GM12878 (cell line): Measurements from ENCODE around the gene HIPK4. TPM values are rescaled to one million over a fixed set of nuclear protein-coding genes. Genes with fewer than 3 reads are reported as not detected.

Experiments used
- BACH1 ChIP-seq: fragments of 450-650 bp; IDR thresholded peaks from 2 replicates; pipeline ENCODE4 v1.6.1; 2017; ENCODE audit warnings: mild to moderate bottlenecking, borderline replicate concordance
- BRCA1 ChIP-seq: IDR thresholded peaks from 2 replicates; pipeline ENCODE4 v1.6.1; 2011; ENCODE audit warnings: low read depth, low read length, improper control_type of control experiment
- CBFB ChIP-seq: IDR thresholded peaks from 2 replicates; pipeline ENCODE4 v1.6.1; 2016; ENCODE audit warnings: antibody characterized with exemption, low read depth
- CBX5 ChIP-seq: sonication (generic); IDR thresholded peaks from 2 replicates; pipeline ENCODE4 v1.6.1; 2016; ENCODE audit warnings: low read depth, moderate library complexity, mild to moderate bottlenecking, inconsistent platforms
- CHD2 ChIP-seq: IDR thresholded peaks from 2 replicates; pipeline ENCODE4 v1.6.1; 2011; ENCODE audit warnings: low read depth, low read length, improper control_type of control experiment, borderline replicate concordance
- DPF2 ChIP-seq: fragments of 450-650 bp; IDR thresholded peaks from 2 replicates; pipeline ENCODE4 v1.6.1; 2017; ENCODE audit warnings: mild to moderate bottlenecking
- ESRRA ChIP-seq: IDR thresholded peaks from 2 replicates; pipeline ENCODE4 v1.6.1; 2012; ENCODE audit warnings: mild to moderate bottlenecking, low read length, improper control_type of control experiment
- EZH2 ChIP-seq: IDR thresholded peaks from 2 replicates; pipeline ENCODE4 v1.6.1; 2012; ENCODE audit warnings: low read depth, mild to moderate bottlenecking, control low read depth, inconsistent platforms, low read length, borderline replicate concordance; ENCODE audit not compliant: control insufficient read depth
- HDAC2 ChIP-seq: fragments of 200-600 bp; sonication (generic); IDR thresholded peaks from 2 replicates; pipeline ENCODE4 v1.6.1; 2017
- IKZF2 ChIP-seq, 2 experiments: fragments of 450-650 bp; IDR thresholded peaks; 2 replicates each; pipeline ENCODE4 v1.6.1; 2017; ENCODE audit warnings: mild to moderate bottlenecking in 2 of 2, moderate library complexity in 2 of 2
- KDM1A ChIP-seq: fragments of 200-600 bp; sonication (generic); IDR thresholded peaks from 2 replicates; pipeline ENCODE4 v1.6.1; 2016; ENCODE audit warnings: borderline replicate concordance
- NR2C2 ChIP-seq: IDR thresholded peaks from 2 replicates; pipeline ENCODE4 v1.6.1; 2011; ENCODE audit warnings: borderline replicate concordance, low read depth; ENCODE audit not compliant: control insufficient read depth, insufficient read length
- NR2F1 ChIP-seq: fragments of 450-650 bp; conservative IDR thresholded peaks from 2 replicates; pipeline ENCODE4 v1.6.1; 2017; ENCODE audit warnings: mild to moderate bottlenecking
- NRF1 ChIP-seq: conservative IDR thresholded peaks from 2 replicates; pipeline ENCODE4 v1.6.1; 2011; ENCODE audit warnings: mild to moderate bottlenecking, low read depth, low read length, improper control_type of control experiment
- POLR2AphosphoS5 ChIP-seq: IDR thresholded peaks from 2 replicates; pipeline ENCODE4 v1.6.1; 2011; ENCODE audit warnings: mild to moderate bottlenecking, low read length, inconsistent platforms
- RAD21 ChIP-seq: IDR thresholded peaks from 2 replicates; pipeline ENCODE4 v1.6.1; 2011; ENCODE audit warnings: mild to moderate bottlenecking, low read depth, low read length, moderate library complexity; ENCODE audit not compliant: insufficient read depth
- SIX5 ChIP-seq: IDR thresholded peaks from 2 replicates; pipeline ENCODE4 v1.6.1; 2011; ENCODE audit warnings: mild to moderate bottlenecking, low read depth, low read length, moderate library complexity; ENCODE audit not compliant: severe bottlenecking
- SMARCA5 ChIP-seq: fragments of 450-650 bp; IDR thresholded peaks from 2 replicates; pipeline ENCODE4 v1.6.1; 2017; ENCODE audit warnings: mild to moderate bottlenecking
- SMC3 ChIP-seq: IDR thresholded peaks from 2 replicates; pipeline ENCODE4 v1.6.1; 2011; ENCODE audit warnings: low read length, improper control_type of control experiment, borderline replicate concordance
- SPI1 ChIP-seq: IDR thresholded peaks from 2 replicates; pipeline ENCODE4 v1.6.1; 2011; ENCODE audit warnings: low read depth, mild to moderate bottlenecking, low read length, moderate library complexity, borderline replicate concordance; ENCODE audit not compliant: insufficient read depth
- SREBF2 ChIP-seq: IDR thresholded peaks from 2 replicates; pipeline ENCODE4 v1.6.1; 2012; ENCODE audit warnings: mild to moderate bottlenecking, low read length
- TAF1 ChIP-seq: IDR thresholded peaks from 2 replicates; pipeline ENCODE4 v1.6.1; 2011; ENCODE audit warnings: mild to moderate bottlenecking, low read depth, low read length, borderline replicate concordance
- TARDBP ChIP-seq: IDR thresholded peaks from 2 replicates; pipeline ENCODE4 v1.6.1; 2016; ENCODE audit warnings: borderline replicate concordance
- ZNF217 ChIP-seq: fragments of 450-650 bp; IDR thresholded peaks from 2 replicates; pipeline ENCODE4 v1.6.1; 2017; ENCODE audit warnings: antibody characterized with exemption, mild to moderate bottlenecking
- polyA plus RNA-seq, 11 experiments: library from polyadenylated mRNA; depleted of rRNA in 4 of 11; unstranded in 6 of 11; stranded (reverse) in 5 of 11; fragments of >200 nt; fragmentation: Nextera tagmentation in 4 of 11; fragmentation: Illumina TruSeq in 1 of 11; extraction: Ambion mirVana in 4 of 11; extraction: Trizol in 1 of 11; gene quantifications; 1 replicate in 1 of 11; 2 replicates in 10 of 11; pipeline versions ENCODE4 v1.2.1 to v1.2.3, GENCODE V29; 2011 to 2016; ENCODE audit warnings: inconsistent platforms in 2 of 11, missing spikeins in 2 of 11, low read depth in 1 of 11
- total RNA-seq, 4 experiments: library from RNA; depleted of rRNA in 3 of 4; stranded (reverse); fragments of >200 nt in 3 of 4; fragmentation: Illumina TruSeq in 1 of 4; extraction: Trizol in 1 of 4; gene quantifications; 2 replicates each; pipeline versions ENCODE4 v1.2.1 to v1.2.3, GENCODE V29; 2013 to 2021
- TF ChIP-seq, protein P1 (sequence below): fragments of 450-650 bp; IDR thresholded peaks from 2 replicates; pipeline ENCODE4 v1.6.1; 2018; ENCODE audit warnings: borderline replicate concordance, mild to moderate bottlenecking; ENCODE audit not compliant: partially characterized antibody
- TF ChIP-seq, protein P2 (sequence below): fragments of 450-650 bp; IDR thresholded peaks from 2 replicates; pipeline ENCODE4 v1.6.1; 2017; ENCODE audit warnings: mild to moderate bottlenecking
- TF ChIP-seq, protein P3 (sequence below): fragments of 450-650 bp; IDR thresholded peaks from 2 replicates; pipeline ENCODE4 v1.6.1; 2016; ENCODE audit warnings: mild to moderate bottlenecking

Gene HIPK4
- total and polyA plus RNA-seq, 10 of the 15 experiments (the other 5 are each of a cell fraction or from before 2014, with no cell fraction given), result 0.07 to 0.13 (median 0.08) TPM; not detected in 7

DNA sequence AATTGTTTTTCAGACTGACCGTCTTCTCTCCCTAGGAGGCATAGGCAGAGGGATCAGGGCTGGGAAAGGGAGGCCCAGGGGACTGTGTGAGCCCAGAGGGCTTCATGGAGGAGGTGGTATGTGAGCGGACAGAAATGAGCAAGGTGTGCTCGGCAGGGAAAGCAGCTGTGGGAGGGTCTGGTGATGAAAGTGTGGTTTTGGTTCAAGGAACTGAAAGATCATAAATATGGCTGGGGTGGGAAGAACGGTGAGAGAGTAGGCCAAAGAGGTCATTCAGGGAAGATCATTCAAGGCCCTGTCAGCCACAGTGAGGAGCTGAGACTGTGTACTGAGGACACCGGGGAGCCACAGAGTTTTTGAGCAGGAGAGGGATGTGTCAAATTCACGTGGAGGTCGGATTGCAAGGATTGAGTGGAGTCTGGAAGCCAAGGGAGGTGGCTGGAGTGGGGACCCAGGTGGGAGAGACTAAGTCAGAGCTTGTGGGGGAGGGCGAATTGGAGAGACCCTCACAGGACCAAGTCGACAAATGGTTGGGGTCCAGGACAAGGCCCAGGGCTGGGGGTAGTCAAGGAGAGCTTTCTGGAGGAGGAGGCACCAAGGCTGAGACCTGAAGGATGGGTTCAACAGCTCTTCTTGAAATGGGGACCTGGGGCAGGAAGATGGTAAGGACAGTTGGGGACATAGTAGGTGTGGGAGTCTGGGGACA is 33.9 kb downstream of the HIPK4 start (continued):
- TF ChIP-seq, protein P1, sequence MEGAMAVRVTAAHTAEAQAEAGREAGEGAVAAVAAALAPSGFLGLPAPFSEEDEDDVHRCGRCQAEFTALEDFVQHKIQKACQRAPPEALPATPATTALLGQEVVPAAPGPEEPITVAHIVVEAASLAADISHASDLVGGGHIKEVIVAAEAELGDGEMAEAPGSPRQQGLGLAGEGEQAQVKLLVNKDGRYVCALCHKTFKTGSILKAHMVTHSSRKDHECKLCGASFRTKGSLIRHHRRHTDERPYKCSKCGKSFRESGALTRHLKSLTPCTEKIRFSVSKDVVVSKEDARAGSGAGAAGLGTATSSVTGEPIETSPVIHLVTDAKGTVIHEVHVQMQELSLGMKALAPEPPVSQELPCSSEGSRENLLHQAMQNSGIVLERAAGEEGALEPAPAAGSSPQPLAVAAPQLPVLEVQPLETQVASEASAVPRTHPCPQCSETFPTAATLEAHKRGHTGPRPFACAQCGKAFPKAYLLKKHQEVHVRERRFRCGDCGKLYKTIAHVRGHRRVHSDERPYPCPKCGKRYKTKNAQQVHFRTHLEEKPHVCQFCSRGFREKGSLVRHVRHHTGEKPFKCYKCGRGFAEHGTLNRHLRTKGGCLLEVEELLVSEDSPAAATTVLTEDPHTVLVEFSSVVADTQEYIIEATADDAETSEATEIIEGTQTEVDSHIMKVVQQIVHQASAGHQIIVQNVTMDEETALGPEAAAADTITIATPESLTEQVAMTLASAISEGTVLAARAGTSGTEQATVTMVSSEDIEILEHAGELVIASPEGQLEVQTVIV, result no peak
- no peak for TF ChIP-seq BACH1
- peak; percentile 69; the same call in 1 of the 2 replicates for TF ChIP-seq DPF2
- TF ChIP-seq CBX5, result no peak
- TF ChIP-seq IKZF2 (IDR thresholded peaks at IDR 0.05), result peak; percentile 81 to 83
- TF ChIP-seq POLR2AphosphoS5, result 0 out of 2 replicates have a peak, but pooled peaks have one; percentile 41
- TF ChIP-seq CBFB, result peak; percentile 77
- TF ChIP-seq CHD2, result peak; percentile 45; the same call in 1 of the 2 replicates
- TF ChIP-seq, protein P2, sequence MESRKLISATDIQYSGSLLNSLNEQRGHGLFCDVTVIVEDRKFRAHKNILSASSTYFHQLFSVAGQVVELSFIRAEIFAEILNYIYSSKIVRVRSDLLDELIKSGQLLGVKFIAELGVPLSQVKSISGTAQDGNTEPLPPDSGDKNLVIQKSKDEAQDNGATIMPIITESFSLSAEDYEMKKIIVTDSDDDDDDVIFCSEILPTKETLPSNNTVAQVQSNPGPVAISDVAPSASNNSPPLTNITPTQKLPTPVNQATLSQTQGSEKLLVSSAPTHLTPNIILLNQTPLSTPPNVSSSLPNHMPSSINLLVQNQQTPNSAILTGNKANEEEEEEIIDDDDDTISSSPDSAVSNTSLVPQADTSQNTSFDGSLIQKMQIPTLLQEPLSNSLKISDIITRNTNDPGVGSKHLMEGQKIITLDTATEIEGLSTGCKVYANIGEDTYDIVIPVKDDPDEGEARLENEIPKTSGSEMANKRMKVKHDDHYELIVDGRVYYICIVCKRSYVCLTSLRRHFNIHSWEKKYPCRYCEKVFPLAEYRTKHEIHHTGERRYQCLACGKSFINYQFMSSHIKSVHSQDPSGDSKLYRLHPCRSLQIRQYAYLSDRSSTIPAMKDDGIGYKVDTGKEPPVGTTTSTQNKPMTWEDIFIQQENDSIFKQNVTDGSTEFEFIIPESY, result no peak
- TF ChIP-seq NR2F1, result peak; percentile 97
- TF ChIP-seq SREBF2, result no peak
- peak; percentile 44; the same call in 1 of the 2 replicates for TF ChIP-seq TAF1
- no peak for TF ChIP-seq ZNF217
- peak; percentile 80 for TF ChIP-seq SPI1
- no peak for TF ChIP-seq SIX5
- TF ChIP-seq, protein P3, sequence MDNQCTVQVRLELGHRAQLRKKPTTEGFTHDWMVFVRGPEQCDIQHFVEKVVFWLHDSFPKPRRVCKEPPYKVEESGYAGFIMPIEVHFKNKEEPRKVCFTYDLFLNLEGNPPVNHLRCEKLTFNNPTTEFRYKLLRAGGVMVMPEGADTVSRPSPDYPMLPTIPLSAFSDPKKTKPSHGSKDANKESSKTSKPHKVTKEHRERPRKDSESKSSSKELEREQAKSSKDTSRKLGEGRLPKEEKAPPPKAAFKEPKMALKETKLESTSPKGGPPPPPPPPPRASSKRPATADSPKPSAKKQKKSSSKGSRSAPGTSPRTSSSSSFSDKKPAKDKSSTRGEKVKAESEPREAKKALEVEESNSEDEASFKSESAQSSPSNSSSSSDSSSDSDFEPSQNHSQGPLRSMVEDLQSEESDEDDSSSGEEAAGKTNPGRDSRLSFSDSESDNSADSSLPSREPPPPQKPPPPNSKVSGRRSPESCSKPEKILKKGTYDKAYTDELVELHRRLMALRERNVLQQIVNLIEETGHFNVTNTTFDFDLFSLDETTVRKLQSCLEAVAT, result peak; percentile 57; the same call in 1 of the 2 replicates
- TF ChIP-seq TARDBP, result 0 out of 2 replicates have a peak, but pooled peaks have one; percentile 16
- peak; percentile 60; the same call in 1 of the 2 replicates for TF ChIP-seq ESRRA
- TF ChIP-seq RAD21, result 0 out of 2 replicates have a peak, but pooled peaks have one; percentile 9
- TF ChIP-seq NR2C2, result no peak
- TF ChIP-seq BRCA1, result no peak
- TF ChIP-seq EZH2, result no peak
- TF ChIP-seq NRF1, result no peak
- TF ChIP-seq SMARCA5, result peak; percentile 98
- no peak for TF ChIP-seq SMC3
- no peak for TF ChIP-seq KDM1A
- TF ChIP-seq HDAC2, result no peak
